ENCODE data around the gene CHPF2.

DNA sequence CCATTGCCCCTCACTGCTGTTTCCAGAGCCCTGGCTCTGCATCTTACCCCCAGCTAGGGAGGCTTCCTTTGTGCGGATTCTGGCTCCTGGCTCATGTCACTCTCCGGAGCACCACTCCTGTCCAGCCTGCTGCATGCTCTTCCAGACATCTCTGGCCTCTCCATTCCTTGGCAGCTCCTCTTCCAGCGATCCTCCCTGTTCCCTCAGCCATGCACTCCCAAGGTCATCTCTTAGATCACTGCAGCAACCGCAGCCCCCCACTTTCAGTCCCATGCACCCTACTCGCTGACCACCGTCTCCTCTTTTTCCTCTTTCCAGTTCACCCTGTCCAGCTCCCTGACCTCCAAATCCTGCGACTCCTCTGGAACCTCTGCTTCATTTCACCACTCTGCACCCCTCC is 23.1 kb downstream of the CHPF2 start:
- TF ChIP-seq, protein P1, sequence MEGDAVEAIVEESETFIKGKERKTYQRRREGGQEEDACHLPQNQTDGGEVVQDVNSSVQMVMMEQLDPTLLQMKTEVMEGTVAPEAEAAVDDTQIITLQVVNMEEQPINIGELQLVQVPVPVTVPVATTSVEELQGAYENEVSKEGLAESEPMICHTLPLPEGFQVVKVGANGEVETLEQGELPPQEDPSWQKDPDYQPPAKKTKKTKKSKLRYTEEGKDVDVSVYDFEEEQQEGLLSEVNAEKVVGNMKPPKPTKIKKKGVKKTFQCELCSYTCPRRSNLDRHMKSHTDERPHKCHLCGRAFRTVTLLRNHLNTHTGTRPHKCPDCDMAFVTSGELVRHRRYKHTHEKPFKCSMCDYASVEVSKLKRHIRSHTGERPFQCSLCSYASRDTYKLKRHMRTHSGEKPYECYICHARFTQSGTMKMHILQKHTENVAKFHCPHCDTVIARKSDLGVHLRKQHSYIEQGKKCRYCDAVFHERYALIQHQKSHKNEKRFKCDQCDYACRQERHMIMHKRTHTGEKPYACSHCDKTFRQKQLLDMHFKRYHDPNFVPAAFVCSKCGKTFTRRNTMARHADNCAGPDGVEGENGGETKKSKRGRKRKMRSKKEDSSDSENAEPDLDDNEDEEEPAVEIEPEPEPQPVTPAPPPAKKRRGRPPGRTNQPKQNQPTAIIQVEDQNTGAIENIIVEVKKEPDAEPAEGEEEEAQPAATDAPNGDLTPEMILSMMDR (IDR thresholded peaks at IDR 0.05) = no peak
- TF ChIP-seq POLR2A (IDR thresholded peaks at IDR 0.05) = no peak

All from tibial nerve (tissue), 3 donors.